ENCODE data around the gene MIEF1. TPM values are rescaled to one million over a fixed set of nuclear protein-coding genes. Genes with fewer than 3 reads are reported as not detected.

Gene MIEF1
- total and polyA plus RNA-seq, 2 experiments from 2014 or later = 13.2 to 40.1 TPM

DNA sequence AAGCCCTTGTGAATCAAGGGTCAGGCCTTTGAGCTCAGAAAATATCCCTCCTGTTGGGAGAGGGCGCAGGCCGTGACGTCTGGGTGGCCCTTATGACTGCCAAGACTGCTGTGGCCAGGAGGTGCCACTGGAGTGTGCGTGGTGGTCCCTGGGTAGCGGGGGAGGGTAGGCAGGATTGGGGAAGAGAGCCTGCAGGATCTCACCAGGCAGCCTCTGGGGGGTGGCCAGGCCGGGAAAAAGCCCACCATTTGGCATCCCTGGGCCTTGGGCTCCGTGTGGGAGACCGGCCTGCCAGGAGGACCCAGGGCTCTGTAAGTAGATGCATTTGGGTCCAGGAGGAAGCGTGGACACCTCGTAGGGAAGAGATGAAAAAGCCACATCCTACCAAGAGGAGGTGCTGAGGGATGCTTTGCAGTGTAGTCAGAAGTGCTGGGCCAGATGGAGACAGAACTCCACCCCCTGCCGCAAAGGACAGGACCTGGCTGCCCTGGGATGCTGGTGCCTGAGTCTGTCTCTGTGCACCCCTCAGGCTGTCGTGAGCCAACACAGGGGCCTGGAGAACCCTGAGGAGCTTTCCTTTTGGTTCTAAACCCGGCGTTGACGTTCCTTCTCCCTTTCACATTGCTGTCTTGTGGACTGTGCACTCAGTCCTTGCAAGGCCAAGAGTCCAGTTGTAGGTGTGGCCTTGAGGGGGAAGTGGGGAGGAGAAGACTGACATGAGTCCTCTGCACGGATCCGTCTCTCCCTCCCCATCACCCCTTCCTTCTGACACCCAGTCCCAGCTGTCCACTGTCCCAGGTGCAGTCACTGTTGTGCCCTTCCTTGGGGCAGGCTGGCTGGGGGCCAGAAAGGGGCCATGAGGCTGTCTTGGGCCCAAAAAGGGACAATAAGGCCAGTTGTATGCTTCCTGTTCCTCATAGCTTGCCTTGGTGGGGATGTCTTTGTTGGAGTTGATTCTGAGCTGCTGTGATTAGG lies 12.7 kb upstream of the MIEF1 start:
- Mint-ChIP-seq H3K4me3 (peak overlapping the region; percentile 57), H3K27ac (no peak overlapping the region), H3K9me3 (no peaks in the 10 kb centered on the region), H3K4me1 (peaks cover 10% of the 10 kb centered on the region), H3K27me3 (ENCODE audit: insufficient read depth, low read depth, poor library complexity) (peaks cover 8% of the 10 kb centered on the region), H3K36me3 (ENCODE audit: low read depth) (no peaks in the 10 kb centered on the region)
- no peak overlapping the region for H3K27ac ChIP-seq (ENCODE audit: low read depth)
- H3K4me2 ChIP-seq = peak overlapping the region; percentile 33; the same call in 1 of the 2 replicates
- no peaks in the 10 kb centered on the region for H3K27me3 ChIP-seq (ENCODE audit: insufficient read depth)
- H3K9me2 ChIP-seq (ENCODE audit: insufficient read depth) = no peaks in the 10 kb centered on the region
- H3K79me2 ChIP-seq (replicated peaks; ENCODE audit: insufficient read depth) = no peaks in the 10 kb centered on the region
- no peak overlapping the region for H3K4me3 ChIP-seq
- no peaks in the 10 kb centered on the region for H3K36me3 ChIP-seq (ENCODE audit: insufficient read depth)
- no peaks in the 10 kb centered on the region; the same call in 1 of the 2 replicates for H4K20me1 ChIP-seq (replicated peaks; ENCODE audit: insufficient read depth)
- H3F3A ChIP-seq (replicated peaks; ENCODE audit: low read depth) = no peaks in the 10 kb centered on the region
- no peaks in the 10 kb centered on the region for H3K4me1 ChIP-seq (ENCODE audit: insufficient read depth)
- H2AFZ ChIP-seq = no peak overlapping the region
- ATAC-seq (no peak), DNase-seq (ENCODE audit: low spot score) (no peak)
- TF ChIP-seq, protein P1, sequence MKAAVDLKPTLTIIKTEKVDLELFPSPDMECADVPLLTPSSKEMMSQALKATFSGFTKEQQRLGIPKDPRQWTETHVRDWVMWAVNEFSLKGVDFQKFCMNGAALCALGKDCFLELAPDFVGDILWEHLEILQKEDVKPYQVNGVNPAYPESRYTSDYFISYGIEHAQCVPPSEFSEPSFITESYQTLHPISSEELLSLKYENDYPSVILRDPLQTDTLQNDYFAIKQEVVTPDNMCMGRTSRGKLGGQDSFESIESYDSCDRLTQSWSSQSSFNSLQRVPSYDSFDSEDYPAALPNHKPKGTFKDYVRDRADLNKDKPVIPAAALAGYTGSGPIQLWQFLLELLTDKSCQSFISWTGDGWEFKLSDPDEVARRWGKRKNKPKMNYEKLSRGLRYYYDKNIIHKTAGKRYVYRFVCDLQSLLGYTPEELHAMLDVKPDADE (IDR thresholded peaks at IDR 0.05) = no peak

DNA sequence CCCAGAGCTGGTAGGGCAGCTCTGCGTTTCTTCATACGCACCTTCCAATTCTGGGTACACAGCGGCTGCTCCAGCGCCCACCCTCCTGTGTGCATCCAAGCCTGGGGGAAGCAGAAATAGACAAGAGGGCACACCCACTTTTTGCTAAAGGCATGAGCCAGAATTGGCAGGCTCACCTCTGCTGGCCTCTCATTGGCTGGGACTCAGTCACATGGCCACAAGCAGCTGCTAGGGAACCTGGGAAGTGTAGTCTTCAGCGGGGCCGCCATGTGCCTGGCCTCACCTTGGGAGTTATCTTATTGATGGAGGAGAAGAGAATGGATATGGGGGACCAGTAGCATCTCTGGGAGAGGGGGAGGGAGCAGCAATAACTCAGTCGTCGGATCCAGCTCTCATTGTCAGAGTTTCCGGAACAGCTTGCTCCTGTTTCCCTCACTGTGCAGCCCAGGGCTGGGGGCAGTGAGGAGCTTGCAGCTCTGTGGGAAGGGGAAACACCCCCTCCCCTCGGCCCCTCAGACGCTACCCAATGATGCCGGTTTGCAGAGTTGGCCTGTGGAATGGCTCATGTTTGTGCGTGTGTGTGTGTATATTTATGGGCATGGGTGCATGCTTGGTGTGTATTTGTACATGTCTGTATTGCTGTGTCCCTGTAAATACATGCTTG lies 11.8 kb upstream of the MIEF1 start:
- Histone ChIP-seq H3K36me3 (ENCODE audit: insufficient read depth) (no peaks in the 10 kb centered on the region), H3K79me2 (replicated peaks; ENCODE audit: insufficient read depth) (no peaks in the 10 kb centered on the region), H4K20me1 (replicated peaks; ENCODE audit: insufficient read depth) (no peaks in the 10 kb centered on the region; the same call in 1 of the 2 replicates), H2AFZ (no peak overlapping the region), H3K27me3 (ENCODE audit: insufficient read depth) (no peaks in the 10 kb centered on the region), H3F3A (replicated peaks; ENCODE audit: low read depth) (no peaks in the 10 kb centered on the region), H3K4me2 (peak overlapping the region; percentile 33; the same call in 1 of the 2 replicates), H3K4me3 (no peak overlapping the region), H3K9me2 (ENCODE audit: insufficient read depth) (no peaks in the 10 kb centered on the region), H3K4me1 (ENCODE audit: insufficient read depth) (no peaks in the 10 kb centered on the region), H3K27ac (ENCODE audit: low read depth) (no peak overlapping the region)
- H3K9me3 Mint-ChIP-seq = no peaks in the 10 kb centered on the region; the same call in 2 of the 3 replicates
- H3K4me3 Mint-ChIP-seq = peak overlapping the region; percentile 57
- TF ChIP-seq, protein P1 (IDR thresholded peaks at IDR 0.05) = peak; percentile 72
- TF ChIP-seq, protein P2, sequence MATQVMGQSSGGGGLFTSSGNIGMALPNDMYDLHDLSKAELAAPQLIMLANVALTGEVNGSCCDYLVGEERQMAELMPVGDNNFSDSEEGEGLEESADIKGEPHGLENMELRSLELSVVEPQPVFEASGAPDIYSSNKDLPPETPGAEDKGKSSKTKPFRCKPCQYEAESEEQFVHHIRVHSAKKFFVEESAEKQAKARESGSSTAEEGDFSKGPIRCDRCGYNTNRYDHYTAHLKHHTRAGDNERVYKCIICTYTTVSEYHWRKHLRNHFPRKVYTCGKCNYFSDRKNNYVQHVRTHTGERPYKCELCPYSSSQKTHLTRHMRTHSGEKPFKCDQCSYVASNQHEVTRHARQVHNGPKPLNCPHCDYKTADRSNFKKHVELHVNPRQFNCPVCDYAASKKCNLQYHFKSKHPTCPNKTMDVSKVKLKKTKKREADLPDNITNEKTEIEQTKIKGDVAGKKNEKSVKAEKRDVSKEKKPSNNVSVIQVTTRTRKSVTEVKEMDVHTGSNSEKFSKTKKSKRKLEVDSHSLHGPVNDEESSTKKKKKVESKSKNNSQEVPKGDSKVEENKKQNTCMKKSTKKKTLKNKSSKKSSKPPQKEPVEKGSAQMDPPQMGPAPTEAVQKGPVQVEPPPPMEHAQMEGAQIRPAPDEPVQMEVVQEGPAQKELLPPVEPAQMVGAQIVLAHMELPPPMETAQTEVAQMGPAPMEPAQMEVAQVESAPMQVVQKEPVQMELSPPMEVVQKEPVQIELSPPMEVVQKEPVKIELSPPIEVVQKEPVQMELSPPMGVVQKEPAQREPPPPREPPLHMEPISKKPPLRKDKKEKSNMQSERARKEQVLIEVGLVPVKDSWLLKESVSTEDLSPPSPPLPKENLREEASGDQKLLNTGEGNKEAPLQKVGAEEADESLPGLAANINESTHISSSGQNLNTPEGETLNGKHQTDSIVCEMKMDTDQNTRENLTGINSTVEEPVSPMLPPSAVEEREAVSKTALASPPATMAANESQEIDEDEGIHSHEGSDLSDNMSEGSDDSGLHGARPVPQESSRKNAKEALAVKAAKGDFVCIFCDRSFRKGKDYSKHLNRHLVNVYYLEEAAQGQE (IDR thresholded peaks at IDR 0.05; ENCODE audit: unreplicated experiment) = no peak
- peaks cover 8% of the 10 kb centered on the region for H3K27me3 Mint-ChIP-seq (ENCODE audit: insufficient read depth, low read depth, poor library complexity)
- H3K27ac Mint-ChIP-seq = no peak overlapping the region
- DNase-seq (ENCODE audit: low spot score) = peak; percentile 93
- ATAC-seq = peak; percentile 97
- no peaks in the 10 kb centered on the region for H3K36me3 Mint-ChIP-seq (ENCODE audit: low read depth)
- H3K4me1 Mint-ChIP-seq = peaks cover 10% of the 10 kb centered on the region

Data from GM23338 (cell line).